Spinal cord (tissue), 10 donors: Measurements from ENCODE around the gene RUSC2. TPM values are rescaled to one million over a fixed set of nuclear protein-coding genes. Genes with fewer than 3 reads are reported as not detected.
"Not testable (repeated sequence)": the region's sequence is repeated elsewhere in the genome, so short reads cannot be mapped to it uniquely, and the experiment has no call there.

Source experiments
- DNase-seq, 6 donors: peaks; one replicate each; pipeline versions ENCODE4 v3.0.0 to v3.0.0-alpha.2; 2013 to 2015; ENCODE audit warnings: low spot score in 6 of 6, low read depth in 4 of 6
- H3K27ac ChIP-seq: one replicate; pipeline ENCODE4 v1.5.1; 2013; ENCODE audit warnings: low read depth, low read length, control low read depth
- H3K27me3 ChIP-seq: one replicate; pipeline ENCODE4 v1.6.1; 2013; ENCODE audit warnings: low read length; ENCODE audit not compliant: control insufficient read depth, insufficient read depth
- H3K36me3 ChIP-seq: one replicate; pipeline ENCODE4 v1.6.1; 2013; ENCODE audit warnings: low read length; ENCODE audit not compliant: control insufficient read depth, insufficient read depth
- H3K4me1 ChIP-seq: one replicate; pipeline ENCODE4 v1.6.1; 2013; ENCODE audit warnings: low read length; ENCODE audit not compliant: control insufficient read depth, insufficient read depth
- H3K4me3 ChIP-seq: one replicate; pipeline ENCODE4 v1.5.1; 2013; ENCODE audit warnings: low read depth, low read length, control low read depth
- H3K9me3 ChIP-seq: one replicate; pipeline ENCODE4 v1.6.1; 2013; ENCODE audit warnings: low read length; ENCODE audit not compliant: control insufficient read depth, insufficient read depth
- WGBS: methylation state at CpG from one replicate; pipeline ENCODE4 v1.1.5; 2013; ENCODE audit warnings: missing lambda C conversion rate; ENCODE audit not compliant: insufficient coverage; 5-methylcytosine and 5-hydroxymethylcytosine counted together
- polyA plus RNA-seq, 2 donors: library from polyadenylated mRNA; unstranded; fragments of 120-200 nt; gene quantifications; one replicate each; pipeline ENCODE4 v1.2.1, GENCODE V29; 2013; ENCODE audit not compliant: insufficient read length in 2 of 2
- total RNA-seq, 2 donors: library from RNA; depleted of rRNA in 1 of 2; stranded (reverse); fragments of 120-200 nt in 1 of 2; fragments of >200 nt in 1 of 2; gene quantifications; one replicate each; pipeline versions ENCODE4 v1.2.3 to v1.2.4, GENCODE V29; 2013 to 2014
- donor health status: healthy.

The RUSC2 gene
- total and polyA plus RNA-seq, 4 donors, result 29.2 to 87.8 (median 55.3) TPM

DNA sequence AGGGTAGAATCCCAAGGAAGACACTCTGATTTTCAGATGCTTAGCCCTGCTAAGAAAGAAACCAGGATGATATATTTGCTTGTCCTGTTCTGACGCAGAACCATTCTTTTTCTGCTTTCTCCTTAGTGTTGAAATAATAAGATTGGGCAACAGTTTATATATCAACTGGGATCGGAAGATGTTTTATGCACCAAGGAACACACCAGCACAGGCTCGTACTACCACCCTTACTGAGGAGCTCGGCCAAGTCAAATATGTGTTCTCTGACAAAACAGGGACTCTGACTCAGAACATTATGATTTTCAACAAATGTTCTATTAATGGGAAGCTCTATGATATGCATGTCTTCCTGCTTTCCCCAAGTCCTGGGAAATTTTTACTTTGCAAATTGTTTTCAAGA is 19.0 kb upstream of the RUSC2 start:
- Histone ChIP-seq H3K9me3 (no peaks in the 10 kb centered on the region), H3K4me3 (no peak overlapping the region), H3K27ac (no peak overlapping the region), H3K4me1 (no peaks in the 10 kb centered on the region), H3K27me3 (no peaks in the 10 kb centered on the region), H3K36me3 (no peaks in the 10 kb centered on the region)
- no peak for DNase-seq
- no CpG with 5 or more reads among the region's 4 CpGs for WGBS

DNA sequence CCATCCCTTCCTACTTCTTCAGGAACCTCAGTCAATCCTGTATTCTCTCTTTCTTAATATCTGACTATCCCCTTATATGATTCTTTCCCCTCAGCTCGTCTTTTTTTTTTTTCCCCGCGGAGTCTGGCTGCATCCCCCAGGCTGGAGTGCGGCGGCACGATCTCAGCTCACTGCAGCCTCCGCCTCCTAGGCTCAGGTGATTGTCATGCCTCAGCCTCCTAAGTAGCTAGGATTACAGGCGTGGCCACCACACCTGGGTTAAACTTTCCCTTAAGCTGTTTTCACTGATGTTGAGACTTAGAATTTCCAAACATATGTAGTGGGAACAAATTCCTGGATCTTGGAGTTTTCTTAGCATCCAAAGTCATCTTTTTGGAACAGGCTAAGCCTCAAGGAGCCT is 13.3 kb upstream of the RUSC2 start:
- WGBS, result no CpG with 5 or more reads among the region's 8 CpGs
- Histone ChIP-seq H3K27ac (no peak overlapping the region), H3K4me3 (no peak overlapping the region)

DNA sequence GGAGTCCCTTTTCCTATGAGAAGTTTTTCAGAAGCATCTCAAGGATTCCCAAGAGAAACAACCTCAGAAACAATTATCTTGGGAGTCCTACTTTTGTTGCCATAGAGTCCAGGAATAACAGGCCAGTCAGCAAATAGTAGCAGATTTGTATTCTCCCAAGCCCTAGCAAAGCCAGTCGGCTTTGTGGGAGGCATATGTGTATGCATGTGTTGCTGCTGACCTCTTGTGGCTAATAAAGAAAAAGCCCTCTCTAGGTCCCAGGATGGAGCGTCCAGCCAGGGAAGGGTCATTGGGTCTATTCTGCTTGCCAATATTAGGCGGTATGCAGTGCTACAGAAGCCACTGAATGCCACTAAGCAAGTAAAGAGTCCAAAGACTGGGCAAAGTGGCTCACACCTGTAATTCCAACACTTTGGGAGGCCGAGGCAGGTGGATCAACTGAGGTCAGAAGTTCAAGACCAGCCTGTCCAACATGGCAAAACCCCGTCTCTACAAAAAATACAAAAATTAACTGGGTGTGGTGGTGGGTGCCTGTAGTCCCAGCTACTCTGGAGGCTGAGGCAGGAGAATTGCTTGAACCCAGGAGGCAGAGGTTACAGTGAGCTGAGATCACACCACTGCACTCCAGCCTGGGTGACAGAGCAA is 12.6 kb upstream of the RUSC2 start:
- not testable (repeated sequence) for H3K4me3 ChIP-seq, H3K27ac ChIP-seq, H3K36me3 ChIP-seq, H3K27me3 ChIP-seq, H3K4me1 ChIP-seq, H3K9me3 ChIP-seq
- DNase-seq, result peak; percentile 22 to 92 (median 52)
- 0% methylated on average over 3 of the region's 5 CpGs for WGBS

More for the DNA sequence above, 13.3 kb upstream of the RUSC2 start:
- Histone ChIP-seq H3K4me1 (no peaks in the 10 kb centered on the region), H3K9me3 (no peaks in the 10 kb centered on the region), H3K27me3 (peaks cover 2% of the 10 kb centered on the region), H3K36me3 (no peaks in the 10 kb centered on the region)
- DNase-seq, result no peak

DNA sequence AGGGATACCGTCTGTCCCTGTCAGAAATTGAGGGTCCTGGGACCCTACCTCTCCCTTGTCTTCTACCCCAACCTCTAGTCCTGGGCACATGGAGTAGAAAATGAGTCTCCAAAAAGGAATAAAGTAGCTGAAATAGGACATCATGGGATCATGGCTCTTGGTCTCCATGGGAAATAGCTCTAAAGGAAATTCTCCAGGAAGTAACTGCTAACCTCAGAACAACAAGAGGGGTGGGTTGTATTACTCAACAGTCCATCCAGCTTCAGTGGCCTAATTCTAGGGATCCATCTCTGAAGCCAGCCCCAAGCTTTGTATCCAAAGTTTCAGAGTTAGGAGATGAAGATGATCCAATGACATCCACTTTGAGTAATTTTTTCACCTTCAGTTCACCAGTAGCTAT is 11.0 kb upstream of the RUSC2 start:
- no peak overlapping the region for H3K4me3 ChIP-seq
- peaks cover 2% of the 10 kb centered on the region for H3K27me3 ChIP-seq
- no peaks in the 10 kb centered on the region for H3K9me3 ChIP-seq
- WGBS, result no CpG with 5 or more reads among the region's 1 CpG
- DNase-seq, result no peak
- no peaks in the 10 kb centered on the region for H3K36me3 ChIP-seq
- no peak overlapping the region for H3K27ac ChIP-seq
- H3K4me1 ChIP-seq, result no peaks in the 10 kb centered on the region

DNA sequence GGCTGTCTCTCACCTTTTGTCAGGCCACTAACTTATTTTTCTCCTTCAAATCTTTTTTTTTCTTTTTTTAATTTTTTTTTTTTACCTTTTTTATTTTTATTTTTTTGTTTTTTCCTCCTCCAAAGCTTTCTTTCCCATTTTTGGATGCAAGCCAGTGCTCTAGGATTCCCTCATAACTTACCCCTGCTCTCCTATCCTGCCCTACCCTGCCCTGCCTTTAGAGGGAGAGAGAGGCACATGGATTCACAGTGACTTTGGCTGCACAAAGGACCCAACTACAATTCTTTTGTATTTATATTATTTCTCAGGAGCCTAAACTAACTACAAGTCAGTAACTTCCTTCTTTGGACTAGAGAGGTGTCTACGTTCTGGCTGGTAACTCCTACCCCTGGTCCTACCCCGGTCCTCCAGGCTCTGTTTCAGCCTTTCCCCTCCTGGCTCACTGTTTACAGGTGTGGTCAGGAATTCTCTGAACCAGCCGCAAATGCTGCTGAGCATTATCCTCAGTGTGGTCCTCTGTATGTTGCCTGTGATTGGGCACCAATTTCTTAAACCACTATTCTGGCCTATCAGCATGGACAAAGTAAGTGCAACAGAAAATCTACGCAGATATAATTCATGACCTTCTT is 8.4 kb upstream of the RUSC2 start:
- Histone ChIP-seq H3K9me3 (no peaks in the 10 kb centered on the region), H3K4me3 (no peak overlapping the region), H3K4me1 (no peaks in the 10 kb centered on the region), H3K27me3 (peaks cover 2% of the 10 kb centered on the region), H3K36me3 (no peaks in the 10 kb centered on the region), H3K27ac (no peak overlapping the region)
- DNase-seq, result no peak
- 59% methylated on average over 2 of the region's 4 CpGs for WGBS

DNA sequence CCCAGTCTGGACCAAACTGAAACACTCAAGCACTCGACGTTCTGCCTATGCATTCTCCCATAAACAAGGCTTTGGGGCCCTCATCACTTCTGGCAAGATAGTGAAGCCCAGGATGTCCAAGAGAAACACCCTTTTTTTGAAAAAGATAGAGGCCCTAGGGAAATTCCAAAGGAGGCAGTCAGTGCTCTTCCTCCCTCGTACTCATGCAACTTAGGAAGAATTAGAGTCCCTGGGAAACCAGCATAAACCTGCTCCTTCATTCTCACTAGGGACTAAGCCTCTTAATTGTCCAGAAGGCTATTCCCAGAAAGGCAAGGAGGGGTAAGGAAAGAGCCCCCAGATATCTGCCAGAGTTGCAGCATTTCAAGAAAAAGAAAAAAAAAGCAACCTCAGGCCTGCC is 7.8 kb upstream of the RUSC2 start:
- WGBS, result 96% methylated on average over 3 of the region's 3 CpGs
- Histone ChIP-seq H3K9me3 (no peaks in the 10 kb centered on the region), H3K4me3 (no peak overlapping the region), H3K27ac (no peak overlapping the region), H3K36me3 (no peaks in the 10 kb centered on the region), H3K27me3 (peaks cover 2% of the 10 kb centered on the region), H3K4me1 (no peaks in the 10 kb centered on the region)
- no peak for DNase-seq

DNA sequence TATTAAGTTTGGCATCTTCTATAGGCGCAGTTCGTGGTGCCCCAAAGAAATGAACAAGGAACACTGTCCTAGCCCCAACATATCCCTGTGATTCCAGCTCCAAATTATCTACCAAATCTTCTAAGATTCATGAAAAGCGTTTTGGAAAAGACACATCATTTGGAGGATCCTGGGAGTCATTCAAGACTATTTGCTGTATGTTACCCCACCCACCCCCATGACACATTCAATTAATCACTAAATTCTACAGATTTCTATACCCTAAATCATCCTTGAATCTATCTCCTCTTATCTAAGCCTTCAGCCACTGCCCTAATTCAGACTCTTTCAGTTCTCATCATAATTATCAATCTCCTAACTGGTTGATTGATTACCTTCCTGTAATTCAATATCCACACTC is 5.5 kb upstream of the RUSC2 start:
- Histone ChIP-seq H3K27ac (no peak overlapping the region), H3K4me1 (peaks cover 6% of the 10 kb centered on the region), H3K4me3 (no peak overlapping the region), H3K36me3 (no peaks in the 10 kb centered on the region), H3K27me3 (peaks cover 2% of the 10 kb centered on the region), H3K9me3 (no peaks in the 10 kb centered on the region)
- 93% methylated on average over 3 of the region's 3 CpGs for WGBS
- DNase-seq, result no peak

DNA sequence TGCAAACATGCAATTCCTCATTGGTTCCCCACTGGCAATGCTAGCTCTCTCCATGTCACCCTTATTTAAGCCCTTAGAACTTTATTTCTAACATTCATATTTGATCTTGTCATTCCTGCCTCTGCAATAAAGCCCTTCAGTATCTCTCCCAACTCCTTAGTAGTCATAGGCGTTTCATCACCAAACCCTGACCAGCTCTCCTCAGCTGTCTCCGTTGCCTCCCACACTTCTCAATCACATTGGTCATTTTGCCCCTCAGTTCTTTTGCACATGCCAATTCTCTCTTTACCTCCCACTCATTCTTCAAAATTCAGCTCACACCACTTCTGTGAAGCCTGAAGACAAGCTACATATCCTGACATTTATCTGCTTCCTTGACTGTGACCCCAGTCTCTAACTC is 2.8 kb upstream of the RUSC2 start:
- H3K4me1 ChIP-seq, result peaks cover 18% of the 10 kb centered on the region
- no peaks in the 10 kb centered on the region for H3K36me3 ChIP-seq
- no peak overlapping the region for H3K27ac ChIP-seq
- H3K9me3 ChIP-seq, result no peaks in the 10 kb centered on the region
- H3K4me3 ChIP-seq, result no peak overlapping the region
- WGBS, result 92% methylated on average over 2 of the region's 2 CpGs
- DNase-seq, result no peak
- H3K27me3 ChIP-seq, result no peaks in the 10 kb centered on the region

DNA sequence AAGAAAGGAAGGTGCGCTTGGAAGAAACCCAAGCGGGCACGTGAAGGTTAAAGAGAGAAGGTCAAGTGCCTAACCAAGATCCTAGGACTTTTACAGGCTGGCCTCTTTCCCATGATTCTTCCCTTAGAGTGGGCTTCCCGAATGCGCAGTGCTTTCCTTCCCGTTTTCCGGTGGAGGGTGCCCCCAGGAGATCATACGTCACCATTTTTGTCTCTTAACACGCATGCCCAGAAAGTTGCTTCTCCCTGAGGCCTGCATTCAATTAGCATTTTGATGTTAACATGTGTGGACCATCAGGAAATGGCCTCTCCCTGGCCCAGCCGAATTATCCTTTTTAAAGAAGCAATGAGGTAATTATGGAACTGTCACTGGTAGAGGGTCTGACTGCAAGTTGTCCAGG is 1.9 kb upstream of the RUSC2 start:
- H3K4me3 ChIP-seq, result no peak overlapping the region
- H3K36me3 ChIP-seq, result no peaks in the 10 kb centered on the region
- H3K4me1 ChIP-seq, result peaks cover 18% of the 10 kb centered on the region
- H3K9me3 ChIP-seq, result no peaks in the 10 kb centered on the region
- 84% methylated on average over 10 of the region's 10 CpGs for WGBS
- DNase-seq, result peak in 2 of 6 donors; percentile 30 to 59
- H3K27ac ChIP-seq, result no peak overlapping the region
- no peaks in the 10 kb centered on the region for H3K27me3 ChIP-seq
